Lung microvascular endothelial cell (primary cell): ENCODE measurements around the gene DCDC2. TPM values are rescaled to one million over a fixed set of nuclear protein-coding genes. Genes with fewer than 3 reads are reported as not detected.
"Not testable (repeated sequence)": the region's sequence is repeated elsewhere in the genome, so short reads cannot be mapped to it uniquely, and the experiment has no call there.

Source experiments
- DNase-seq, 2 donors: peaks; one replicate each; pipeline versions ENCODE4 v3.0.0 to v3.0.0-alpha.2; 2010; ENCODE audit warnings: low read depth in 2 of 2
- total RNA-seq: library from RNA; depleted of rRNA; stranded (reverse); fragments of >200 nt; gene quantifications from 2 replicates; pipeline ENCODE4 v1.2.1, GENCODE V29; 2014

DCDC2 gene
- total RNA-seq, 1 donor from 2014 or later = not detected

- DNase-seq = no peak
Observed at GRCh38 chr6:24272148-24272547, 85.7 kb downstream of the DCDC2 start.

GRCh38 chr6:24270011-24270410, 87.8 kb downstream of the DCDC2 start:
- no peak for DNase-seq

DNA sequence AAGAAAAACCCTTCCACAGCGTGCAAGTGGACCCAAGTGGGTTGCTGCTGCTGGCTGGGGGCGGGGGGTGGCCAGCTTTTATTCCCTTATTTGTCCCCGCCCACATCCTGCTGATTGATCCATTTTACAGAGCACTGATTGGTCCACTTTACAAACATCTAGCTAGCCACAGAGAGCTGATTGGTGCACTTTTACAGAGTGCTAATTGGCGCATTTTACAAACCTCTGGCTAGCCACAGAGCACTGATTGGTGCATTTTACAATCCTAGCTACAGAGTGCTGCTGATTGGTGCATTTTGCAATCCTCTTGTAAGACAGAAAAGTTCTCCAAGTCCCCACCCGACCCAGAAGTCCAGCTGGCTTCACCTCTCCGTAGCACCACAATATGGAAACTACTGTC, 99.6 kb downstream of the DCDC2 start:
- not testable (repeated sequence) for DNase-seq

DNA sequence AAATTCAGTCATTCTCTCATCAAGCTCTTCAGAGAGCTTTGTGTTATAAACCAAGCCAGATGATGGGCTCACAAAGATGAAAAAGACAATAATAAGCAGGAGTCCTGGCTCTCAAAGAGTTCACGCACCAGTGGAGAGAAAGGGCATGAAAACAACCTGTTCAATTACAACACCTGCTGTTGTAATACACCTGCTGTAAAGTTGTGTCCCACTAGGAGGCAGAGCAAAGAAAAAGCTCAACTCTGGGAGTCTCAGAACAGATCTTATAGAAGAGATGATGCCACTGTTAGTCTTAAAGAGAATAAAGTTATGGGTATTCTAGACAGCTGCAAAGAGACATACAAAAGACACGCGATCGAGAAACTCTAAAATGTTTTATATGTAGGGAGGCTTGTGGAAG, 100.6 kb downstream of the DCDC2 start:
- DNase-seq = no peak

- no peak for DNase-seq
Observed at GRCh38 chr6:24255676-24256075, 102.2 kb downstream of the DCDC2 start.

- DNase-seq = no peak
Observed at GRCh38 chr6:24253360-24253759, 104.5 kb downstream of the DCDC2 start.

GRCh38 chr6:24252280-24252679, 105.6 kb downstream of the DCDC2 start:
- DNase-seq = no peak

- DNase-seq = no peak
Observed at GRCh38 chr6:24251339-24251738, 106.5 kb downstream of the DCDC2 start.

- no peak for DNase-seq
Observed at GRCh38 chr6:24249926-24250325, 107.9 kb downstream of the DCDC2 start.

DNA sequence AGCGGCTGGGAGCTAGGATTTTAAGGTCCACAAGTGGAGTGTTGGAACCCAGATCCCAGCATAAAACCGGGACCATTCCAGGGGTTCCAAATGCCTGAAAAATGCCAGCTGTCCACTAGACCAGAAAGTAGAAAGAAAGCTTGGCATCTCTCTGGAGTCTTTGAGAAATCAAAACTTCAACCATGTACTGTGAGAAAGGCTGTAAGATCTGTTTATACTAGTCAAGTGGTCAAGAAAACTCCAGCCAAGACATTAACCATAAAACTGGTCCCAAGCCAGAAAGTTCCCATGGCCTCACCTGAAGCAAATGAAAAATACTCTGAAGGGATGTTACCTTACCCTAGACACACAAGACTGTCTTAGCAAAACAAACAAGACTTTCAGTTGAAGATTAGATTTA, 112.6 kb downstream of the DCDC2 start:
- DNase-seq = no peak

DNA sequence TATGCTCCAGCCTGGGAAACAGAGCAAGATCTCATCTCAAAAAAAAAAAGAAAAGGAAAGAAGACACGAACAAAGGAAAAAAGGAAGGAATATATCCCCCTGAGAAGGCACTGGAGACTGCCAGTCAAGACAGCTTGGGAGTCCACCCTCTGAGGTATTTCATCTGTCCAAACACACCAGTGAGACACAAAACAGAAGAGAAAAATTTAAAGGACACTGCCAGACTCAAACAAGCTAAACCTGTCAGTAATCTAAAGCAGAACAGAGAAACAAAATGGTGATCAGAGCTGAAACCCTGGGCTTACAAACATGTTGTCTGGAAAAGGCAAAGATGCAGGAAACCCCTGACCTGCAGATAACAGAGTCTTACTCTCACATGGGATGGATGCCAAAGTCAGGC, 114.9 kb downstream of the DCDC2 start:
- no peak for DNase-seq

DNA sequence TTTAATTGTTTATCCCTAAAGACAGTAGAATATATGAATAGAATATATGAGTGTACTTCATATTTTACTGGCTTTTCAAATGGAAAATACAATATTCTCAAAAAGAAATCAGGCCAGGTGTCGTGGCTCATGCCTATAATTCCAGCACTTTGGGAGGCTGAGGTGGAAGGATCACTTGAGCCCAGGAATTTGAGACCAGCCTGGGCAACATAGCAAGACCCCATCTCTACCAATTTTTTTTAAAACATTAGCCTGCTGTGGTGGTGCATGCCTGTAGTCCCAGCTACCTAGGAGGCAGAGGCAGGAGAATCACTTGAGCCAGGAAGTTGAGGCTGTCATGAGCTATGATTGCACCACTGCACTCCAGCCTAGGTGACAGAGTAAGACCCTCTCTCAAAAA, 116.1 kb downstream of the DCDC2 start:
- DNase-seq = not testable (repeated sequence)

DNA sequence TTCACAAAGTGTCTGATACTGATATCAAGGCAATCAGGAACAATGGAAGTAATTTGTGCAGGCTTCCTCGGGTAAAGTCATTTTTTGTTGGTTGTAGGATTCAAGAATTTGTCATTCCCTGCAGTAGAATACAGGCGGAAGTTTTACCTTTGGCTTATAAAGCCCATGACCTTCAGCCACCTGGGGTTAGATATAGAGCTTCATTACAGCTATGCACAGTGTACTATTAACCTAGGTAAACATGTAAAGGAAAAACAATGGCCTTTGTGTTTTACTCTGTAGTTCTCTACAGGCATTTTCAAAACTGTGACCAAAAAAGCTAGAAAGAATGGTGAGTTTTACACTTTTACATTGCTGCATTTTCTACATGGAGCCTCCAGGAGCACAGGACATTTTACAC, 116.9 kb downstream of the DCDC2 start:
- no peak for DNase-seq

DNA sequence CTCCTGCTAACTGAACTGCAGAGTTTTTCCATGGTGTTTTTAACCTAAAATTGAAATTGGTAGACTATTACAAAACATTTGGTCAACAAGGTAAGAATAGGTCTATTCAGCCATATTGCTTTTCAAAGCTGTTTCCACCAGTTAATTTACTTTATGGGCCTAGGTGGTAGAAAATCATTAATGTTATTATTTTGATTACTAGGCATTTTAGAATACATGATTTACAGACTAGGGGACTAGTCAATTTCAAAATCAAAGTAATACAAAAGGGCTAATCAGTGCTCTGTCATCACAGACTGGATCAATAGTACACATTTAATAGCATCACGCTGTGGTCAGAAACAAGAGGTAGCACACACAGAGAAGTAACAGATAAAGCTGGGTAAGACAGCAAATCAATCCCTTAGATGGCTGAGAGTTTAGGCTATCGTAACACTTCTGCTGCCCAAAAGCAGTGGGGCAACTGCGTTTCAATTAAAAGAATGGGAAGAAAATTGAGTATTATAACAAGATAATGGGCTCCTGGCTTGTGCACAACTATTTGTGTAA, 117.4 kb downstream of the DCDC2 start:
- no peak for DNase-seq

DNA sequence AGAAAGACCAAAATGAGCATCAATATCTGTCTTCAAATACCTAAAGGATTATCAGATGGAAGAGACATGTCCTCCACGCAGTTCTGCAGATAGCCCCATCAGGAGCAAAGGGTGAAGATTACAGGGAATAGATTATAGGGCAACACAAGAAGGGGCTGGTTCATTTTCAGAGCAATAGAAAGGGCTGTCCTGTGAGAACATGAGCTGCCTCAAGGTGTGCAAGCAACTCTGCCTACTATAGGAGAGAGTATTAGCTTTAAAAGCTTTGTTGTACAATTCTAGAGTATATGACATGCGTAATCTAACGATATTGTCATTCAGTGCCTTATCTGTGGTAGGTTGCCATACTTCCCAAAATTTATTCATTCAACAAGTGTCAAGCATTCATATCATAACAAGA, 119.2 kb downstream of the DCDC2 start:
- DNase-seq = no peak

GRCh38 chr6:24236779-24237178, 121.1 kb downstream of the DCDC2 start:
- not testable (repeated sequence) for DNase-seq

DNA sequence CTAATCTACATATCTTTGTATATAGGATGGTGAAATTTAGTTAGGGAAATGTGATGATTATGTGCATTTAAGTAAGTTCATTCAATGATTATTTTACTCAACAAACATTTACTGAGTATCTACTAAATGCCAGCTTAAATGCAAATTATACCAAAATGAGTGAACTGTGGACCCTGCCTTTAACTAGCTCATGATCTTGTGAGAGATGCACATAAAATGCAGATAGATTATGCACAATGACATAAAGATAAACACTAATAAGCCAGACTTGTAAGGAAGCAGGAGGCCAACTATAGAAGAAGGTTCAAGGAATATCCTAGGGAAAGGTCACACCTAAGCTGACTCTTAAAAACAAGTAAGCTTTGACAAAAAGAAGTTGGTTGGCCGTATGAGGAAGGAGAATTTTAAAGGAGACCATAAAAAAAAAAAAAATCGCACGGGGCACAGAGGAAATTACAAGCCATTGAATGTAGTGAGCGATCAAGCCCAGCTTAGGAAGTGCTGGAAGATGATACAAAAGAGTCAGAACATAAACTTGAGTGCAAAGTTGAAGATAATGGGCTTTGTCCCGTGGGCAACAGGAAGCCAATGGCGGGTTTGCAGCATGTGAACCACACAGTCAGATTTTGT, 123.9 kb downstream of the DCDC2 start:
- no peak for DNase-seq

- no peak for DNase-seq
Observed at GRCh38 chr6:24231438-24231977, 126.4 kb downstream of the DCDC2 start.

DNA sequence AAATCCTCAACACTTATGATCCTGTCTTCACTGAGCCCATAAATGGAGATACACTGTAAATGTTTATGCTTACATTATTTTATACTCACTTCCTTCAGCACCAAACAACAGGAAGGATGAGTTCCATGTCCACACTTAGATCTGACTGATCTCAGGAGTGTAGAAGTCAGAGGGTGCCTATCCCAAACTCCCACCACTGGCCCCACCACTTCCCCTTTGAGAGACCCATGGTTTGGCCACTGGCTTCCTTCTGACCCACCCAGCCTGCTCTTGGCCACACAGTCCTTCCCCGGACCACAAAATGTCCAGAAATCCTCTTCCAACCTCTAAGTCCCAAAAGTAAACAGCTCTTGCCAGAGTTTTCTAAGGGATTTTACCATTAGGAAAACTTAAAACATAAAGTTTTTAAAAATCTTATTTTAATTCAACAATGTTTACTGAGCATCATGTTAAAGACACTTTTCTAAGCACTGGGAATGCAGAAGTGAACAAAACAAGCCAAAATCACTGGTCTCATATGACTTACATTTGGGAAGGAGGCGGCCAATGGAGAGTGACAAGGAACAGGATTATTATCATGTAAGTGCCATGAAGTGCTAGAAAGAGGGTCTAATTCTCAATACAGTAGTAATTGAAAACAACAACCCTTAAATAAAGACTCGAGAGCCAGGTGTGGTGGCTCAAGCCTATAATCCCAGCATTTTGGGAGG, 128.0 kb downstream of the DCDC2 start:
- no peak for DNase-seq

DNA sequence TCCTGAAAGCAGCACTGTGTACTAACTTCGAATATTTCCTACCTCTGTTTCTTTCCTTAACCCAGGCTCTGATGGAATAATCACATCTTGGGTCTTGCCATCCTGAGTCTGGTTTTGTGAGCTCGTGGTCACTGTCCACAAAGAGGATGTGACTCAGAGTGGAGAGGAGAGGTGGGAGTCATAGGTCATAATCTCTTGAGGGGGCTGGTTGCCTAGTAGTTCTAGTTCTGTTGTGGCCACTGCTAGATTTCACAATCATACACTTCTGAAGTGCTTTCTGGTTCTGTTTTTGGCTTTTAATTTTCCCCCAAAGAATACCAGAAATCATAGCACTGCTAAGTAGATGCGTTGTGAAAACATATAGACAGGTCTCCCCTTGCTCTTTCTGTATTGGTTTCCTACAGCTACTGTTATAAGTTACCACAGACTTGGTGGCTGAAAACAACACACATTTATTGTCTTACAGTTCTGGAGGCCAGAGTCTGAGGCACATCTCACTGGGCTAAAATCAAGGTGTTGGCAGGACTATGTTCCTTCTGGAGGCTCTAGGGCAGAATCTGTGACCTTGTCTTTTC, 129.1 kb downstream of the DCDC2 start:
- DNase-seq = no peak

DNA sequence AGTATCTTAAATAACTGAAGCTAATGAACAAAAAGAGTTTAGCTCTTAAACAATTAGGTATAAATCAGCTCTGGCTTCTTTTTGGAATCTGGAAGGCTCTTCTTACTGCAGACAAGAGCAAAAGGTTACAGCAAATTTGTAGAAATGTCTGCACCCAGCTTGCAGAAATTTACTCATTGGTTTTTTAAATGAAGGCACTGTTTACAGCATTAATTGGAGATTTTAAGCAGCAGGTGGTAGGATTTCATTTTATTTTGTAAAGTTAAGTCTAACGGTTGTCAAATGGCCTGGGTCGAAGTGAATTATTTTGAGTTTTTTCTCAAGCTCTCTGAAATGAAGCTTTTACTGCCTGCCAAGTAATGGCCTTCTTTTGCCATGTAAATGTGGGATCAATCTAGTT, 129.7 kb downstream of the DCDC2 start:
- DNase-seq = no peak

GRCh38 chr6:24227556-24227955, 130.3 kb downstream of the DCDC2 start:
- no peak for DNase-seq

- DNase-seq = no peak
Observed at GRCh38 chr6:24226541-24226940, 131.3 kb downstream of the DCDC2 start.
